AG04449 (cell line): Measurements from ENCODE around the gene SPATA20.

ENCODE experiments used
- CTCF ChIA-PET: fragments of 350-600 bp; formaldehyde crosslinking; extraction: SDS; loops from one replicate; lab custom pipeline; 2021; ENCODE audit warnings: antibody characterized with exemption; lab: Yijun Ruan, JAX
- POLR2A ChIA-PET: fragments of 400-600, 350-600 bp; formaldehyde crosslinking; extraction: SDS; loops from one replicate; lab custom pipeline; 2020; ENCODE audit warnings: antibody characterized with exemption, inconsistent platforms; lab: Yijun Ruan, JAX
- DNase-seq: peaks from one replicate; pipeline ENCODE4 v3.0.0-alpha.2; 2010; ENCODE audit warnings: low read depth, low spot score
- H3K4me3 ChIP-seq: 2 replicates; pipeline ENCODE4 v1.5.1; 2011; ENCODE audit warnings: low read depth, mild to moderate bottlenecking, control low read depth, low read length
- TF ChIP-seq, protein P1 (sequence below): IDR thresholded peaks from one replicate; pipeline ENCODE4 v1.5.1; 2011; ENCODE audit warnings: mild to moderate bottlenecking, moderate library complexity, low read length, control low read depth, inconsistent platforms; ENCODE audit not compliant: insufficient read depth; ENCODE audit errors: missing control alignments

The SPATA20 gene

DNA sequence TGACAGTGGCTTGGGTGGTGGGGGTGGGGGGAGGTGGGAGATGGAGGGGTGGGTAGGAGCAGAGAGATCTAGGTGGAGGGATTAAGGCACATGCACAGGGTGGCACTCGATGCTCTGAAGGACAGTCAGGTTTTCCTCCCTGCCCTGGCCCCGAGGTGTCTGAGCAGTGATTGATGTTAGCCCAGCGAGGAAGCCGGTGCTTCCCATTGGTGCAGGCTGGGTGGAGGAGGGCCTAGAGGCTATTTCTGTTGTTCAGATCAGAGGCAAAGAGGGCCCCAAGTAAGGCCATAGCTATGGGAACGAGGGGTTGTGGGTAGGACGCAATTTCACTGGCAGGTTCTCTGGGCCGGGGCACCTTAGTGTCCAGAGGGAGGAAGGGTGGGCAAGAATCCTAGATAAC, 36.7 kb downstream of the SPATA20 start:
- CTCF ChIA-PET, result no interaction called here
- no peak for DNase-seq
- H3K4me3 ChIP-seq, result no peak overlapping the region
- POLR2A ChIA-PET, result interaction anchor here (0.6 kb wide), 1 partner anchor 98 kb away, joined by 3 read pairs; no protein-coding TSS in a partner anchor
- TF ChIP-seq, protein P1, sequence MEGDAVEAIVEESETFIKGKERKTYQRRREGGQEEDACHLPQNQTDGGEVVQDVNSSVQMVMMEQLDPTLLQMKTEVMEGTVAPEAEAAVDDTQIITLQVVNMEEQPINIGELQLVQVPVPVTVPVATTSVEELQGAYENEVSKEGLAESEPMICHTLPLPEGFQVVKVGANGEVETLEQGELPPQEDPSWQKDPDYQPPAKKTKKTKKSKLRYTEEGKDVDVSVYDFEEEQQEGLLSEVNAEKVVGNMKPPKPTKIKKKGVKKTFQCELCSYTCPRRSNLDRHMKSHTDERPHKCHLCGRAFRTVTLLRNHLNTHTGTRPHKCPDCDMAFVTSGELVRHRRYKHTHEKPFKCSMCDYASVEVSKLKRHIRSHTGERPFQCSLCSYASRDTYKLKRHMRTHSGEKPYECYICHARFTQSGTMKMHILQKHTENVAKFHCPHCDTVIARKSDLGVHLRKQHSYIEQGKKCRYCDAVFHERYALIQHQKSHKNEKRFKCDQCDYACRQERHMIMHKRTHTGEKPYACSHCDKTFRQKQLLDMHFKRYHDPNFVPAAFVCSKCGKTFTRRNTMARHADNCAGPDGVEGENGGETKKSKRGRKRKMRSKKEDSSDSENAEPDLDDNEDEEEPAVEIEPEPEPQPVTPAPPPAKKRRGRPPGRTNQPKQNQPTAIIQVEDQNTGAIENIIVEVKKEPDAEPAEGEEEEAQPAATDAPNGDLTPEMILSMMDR, result no peak

DNA sequence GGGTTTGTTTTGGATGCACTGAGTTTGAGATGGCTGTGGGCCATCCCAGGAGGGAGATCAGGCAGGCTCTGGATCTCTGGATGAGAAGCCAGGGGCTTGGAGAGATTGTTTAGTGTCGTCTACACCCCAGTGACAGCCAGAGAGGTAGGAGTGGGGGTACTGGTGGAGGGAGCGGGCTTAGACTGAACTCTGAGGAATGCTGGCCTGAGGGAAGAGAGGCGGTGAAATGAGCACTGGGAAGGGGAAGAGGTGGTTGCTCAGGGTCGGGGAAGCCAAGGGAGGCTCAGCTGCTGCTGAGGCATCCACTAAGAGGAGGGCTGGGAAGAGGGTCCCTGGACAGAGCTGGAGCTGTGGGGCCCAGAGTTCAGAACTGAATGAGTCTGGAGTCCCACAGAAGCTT, 37.1 kb downstream of the SPATA20 start:
- ChIA-PET POLR2A (no interaction called here), CTCF (interaction anchor here (1.2 kb wide), 1 partner anchor 43 kb away, joined by 4 read pairs; no protein-coding TSS in a partner anchor)
- DNase-seq, result no peak
- no peak overlapping the region for H3K4me3 ChIP-seq
- TF ChIP-seq, protein P1, result no peak

DNA sequence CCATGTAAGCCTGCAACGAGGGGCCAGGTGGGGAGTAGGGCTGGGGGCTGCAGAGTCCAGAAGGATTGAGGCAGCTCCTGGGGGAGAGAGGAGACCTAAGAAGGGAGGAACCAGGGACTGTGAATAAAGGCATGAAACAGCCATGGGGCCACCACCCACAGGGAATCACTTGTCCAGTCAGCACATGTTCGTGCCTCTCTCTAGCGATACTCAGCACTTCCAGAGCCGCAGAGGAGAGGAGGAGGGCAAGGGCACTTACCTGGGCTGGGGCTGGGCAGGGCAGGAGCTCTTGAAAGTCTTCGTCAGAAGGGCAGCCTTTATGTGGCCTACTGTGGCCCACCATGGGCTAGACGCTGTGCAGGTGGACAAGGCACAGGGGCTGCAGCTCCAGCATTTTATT, 37.8 kb downstream of the SPATA20 start:
- ChIA-PET POLR2A (no interaction called here), CTCF (interaction anchor here (0.9 to 1.2 kb wide), 2 partner anchors 34 to 42 kb away, joined by 3 to 4 read pairs; no protein-coding TSS in a partner anchor)
- TF ChIP-seq, protein P1, result no peak
- DNase-seq, result no peak
- H3K4me3 ChIP-seq, result no peak overlapping the region

DNA sequence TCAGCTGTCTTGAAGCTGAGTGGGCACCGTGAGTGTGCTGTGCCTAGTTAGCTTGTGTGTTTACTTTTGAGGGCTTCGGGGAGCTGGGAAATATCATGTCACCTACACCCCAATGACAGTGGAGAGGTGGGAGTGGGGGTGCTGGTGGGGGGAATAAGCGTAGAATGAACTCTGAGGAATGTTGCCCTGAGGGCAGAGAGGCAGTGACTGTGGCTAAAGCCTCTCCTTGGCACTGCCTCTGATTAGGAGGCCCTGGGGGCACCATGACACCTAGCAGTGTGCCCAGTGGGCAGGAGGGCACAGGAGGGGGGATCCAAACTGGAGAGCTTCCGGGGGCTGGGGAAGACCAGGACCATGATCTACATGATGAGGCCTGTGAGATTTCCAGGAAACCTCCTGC, 38.4 kb downstream of the SPATA20 start:
- ChIA-PET CTCF (interaction anchor here (0.9 to 1.2 kb wide), 2 partner anchors 35 to 41 kb away, joined by 3 to 4 read pairs; no protein-coding TSS in a partner anchor), POLR2A (no interaction called here)
- DNase-seq, result no peak
- no peak overlapping the region for H3K4me3 ChIP-seq
- TF ChIP-seq, protein P1, result no peak

DNA sequence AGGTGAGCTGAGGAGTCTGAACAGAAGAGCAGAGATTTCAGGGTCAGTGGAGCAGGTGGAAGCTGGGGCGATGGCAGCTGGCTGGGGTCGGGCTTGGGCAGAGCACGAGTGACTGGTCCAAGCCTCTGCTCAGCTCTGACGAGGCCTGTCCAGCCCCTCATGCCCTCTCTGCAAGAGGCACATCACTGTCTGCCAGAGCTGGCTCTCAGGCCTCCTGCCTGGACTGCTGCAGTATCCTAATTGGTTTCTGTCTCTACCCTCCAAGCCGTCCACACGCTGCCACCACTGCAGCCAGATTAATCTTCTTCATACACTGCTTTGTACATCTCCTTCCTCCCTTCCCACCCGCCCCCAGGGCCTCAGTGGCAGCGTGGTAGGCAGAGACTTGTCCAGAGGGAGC, 38.9 kb downstream of the SPATA20 start:
- DNase-seq, result no peak
- ChIA-PET CTCF (interaction anchor here (1.2 kb wide), 1 partner anchor 9 kb away, joined by 4 read pairs; no protein-coding TSS in a partner anchor), POLR2A (no interaction called here)
- no peak overlapping the region for H3K4me3 ChIP-seq
- TF ChIP-seq, protein P1, result no peak

DNA sequence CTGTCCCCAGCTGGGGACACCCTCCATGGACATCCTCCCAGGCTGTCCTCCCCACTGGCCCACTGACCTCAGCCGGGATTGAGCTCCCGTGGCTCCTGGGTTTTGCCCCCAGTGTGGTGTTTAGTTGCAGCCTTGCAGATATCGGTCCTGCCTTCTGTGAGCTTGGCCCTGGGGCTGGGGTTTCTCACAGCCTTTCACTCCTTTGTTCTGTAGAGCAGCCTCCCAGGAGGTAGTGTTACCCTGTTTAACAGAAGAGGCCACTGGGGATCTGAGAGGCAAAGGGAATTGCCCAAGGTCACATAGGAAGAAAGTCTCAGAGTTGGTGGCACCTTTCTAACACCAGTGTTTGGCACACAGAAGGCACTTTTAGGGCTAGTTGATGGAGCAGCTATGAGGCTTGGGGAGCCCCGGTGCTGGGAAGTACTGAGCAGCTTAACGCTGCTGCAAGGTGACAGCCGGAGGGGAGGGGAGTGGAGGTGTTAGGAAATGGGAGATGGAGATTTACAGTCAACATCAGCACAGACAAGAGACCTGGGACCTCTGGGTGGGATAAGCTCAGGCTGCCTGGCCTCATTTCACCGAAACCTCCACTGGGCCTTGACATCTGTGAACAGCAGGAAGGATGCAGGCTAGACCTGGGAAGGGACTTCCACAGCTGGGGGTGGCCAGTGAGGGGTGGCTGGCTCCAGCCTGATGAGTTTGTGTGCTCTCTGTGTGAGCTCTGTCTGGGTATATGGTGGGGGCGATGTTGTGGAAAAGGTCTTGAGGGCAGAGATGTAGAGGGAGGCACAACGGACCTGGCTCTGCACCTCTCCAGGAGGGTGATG, 39.7 kb downstream of the SPATA20 start:
- DNase-seq, result no peak
- CTCF ChIA-PET, result interaction anchor here (1.2 to 1.7 kb wide), 2 partner anchors 10 to 108 kb away, joined by 3 to 4 read pairs; no protein-coding TSS in a partner anchor
- no peak overlapping the region for H3K4me3 ChIP-seq
- TF ChIP-seq, protein P1, result no peak
- POLR2A ChIA-PET, result interaction anchor here (0.7 kb wide), 1 partner anchor 23 kb away, joined by 3 read pairs; no protein-coding TSS in a partner anchor
